Parathyroid adenoma (tissue), 2 donors: ENCODE results near the gene LBP.

Experiments
- H2AFZ ChIP-seq: fragments of 300-600 bp; sonication (generic); one replicate; pipeline ENCODE4 v1.7.0; 2017; ENCODE audit warnings: antibody characterized with exemption, mild to moderate bottlenecking
- H3K27ac ChIP-seq: fragments of 300-600 bp; sonication (generic); one replicate; pipeline ENCODE4 v1.7.0; 2017
- H3K27me3 ChIP-seq: fragments of 300-600 bp; sonication (generic); one replicate; pipeline ENCODE4 v1.7.0; 2017; ENCODE audit warnings: low read length; ENCODE audit not compliant: control insufficient read depth, insufficient read depth
- H3K36me3 ChIP-seq: fragments of 300-600 bp; sonication (generic); one replicate; pipeline ENCODE4 v1.7.0; 2017; ENCODE audit warnings: low read length; ENCODE audit not compliant: control insufficient read depth, insufficient read depth
- H3K4me1 ChIP-seq: fragments of 300-600 bp; sonication (generic); one replicate; pipeline ENCODE4 v1.7.0; 2017; ENCODE audit warnings: control low read depth
- H3K4me2 ChIP-seq: fragments of 300-600 bp; sonication (generic); one replicate; pipeline ENCODE4 v1.7.0; 2017; ENCODE audit warnings: low read length
- H3K4me3 ChIP-seq: fragments of 300-600 bp; sonication (generic); one replicate; pipeline ENCODE4 v1.7.0; 2017; ENCODE audit warnings: low read depth, low read length
- H3K79me2 ChIP-seq: fragments of 300-600 bp; sonication (generic); one replicate; pipeline ENCODE4 v1.7.0; 2017; ENCODE audit warnings: control low read depth
- H3K9ac ChIP-seq: fragments of 300-600 bp; sonication (generic); one replicate; pipeline ENCODE4 v1.7.0; 2017; ENCODE audit warnings: mild to moderate bottlenecking
- H3K9me3 ChIP-seq: fragments of 300-600 bp; sonication (generic); one replicate; pipeline ENCODE4 v1.7.0; 2017; ENCODE audit warnings: low read length; ENCODE audit not compliant: control insufficient read depth
- TF ChIP-seq, protein P1 (sequence below): fragments of 300-600 bp; sonication (generic); IDR thresholded peaks from one replicate; pipeline ENCODE4 v1.7.0; 2017; ENCODE audit warnings: antibody characterized with exemption, mild to moderate bottlenecking
- donor health status: primary hyperparathyroidism.

LBP gene

DNA sequence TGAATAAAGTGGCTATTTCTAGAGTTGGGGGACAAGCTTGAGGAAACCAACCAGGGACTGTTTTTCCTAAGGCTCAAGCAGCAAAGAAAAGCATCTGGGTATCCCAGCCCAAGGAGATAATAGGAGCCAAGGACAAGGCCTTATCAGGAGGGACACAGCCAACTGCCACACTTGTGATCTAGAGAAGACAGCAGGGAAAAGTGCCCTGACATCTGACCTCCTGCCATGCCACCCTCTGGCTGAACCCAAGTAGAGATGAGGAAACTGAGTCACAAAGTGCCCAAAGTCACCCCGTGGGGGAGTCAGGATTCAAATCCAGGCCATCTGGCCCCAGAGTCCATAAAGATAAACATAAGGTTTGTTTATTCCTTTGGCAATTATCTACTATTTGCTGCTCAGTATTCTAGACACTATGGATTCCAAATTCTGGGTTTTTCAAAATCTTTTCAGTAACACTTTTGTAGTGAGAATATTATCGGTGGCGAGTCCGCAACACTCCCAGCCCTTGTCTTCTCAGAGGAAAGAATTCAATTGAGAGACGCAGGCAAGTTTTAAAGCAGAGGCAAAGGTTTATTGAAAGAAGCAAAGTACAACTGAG lies 3.5 kb upstream of the LBP start:
- Histone ChIP-seq H3K4me3 (no peak overlapping the region), H3K4me1 (no peaks in the 10 kb centered on the region), H3K9me3 (no peaks in the 10 kb centered on the region), H3K27me3 (peaks cover 2% of the 10 kb centered on the region), H3K27ac (no peak overlapping the region), H3K4me2 (no peak overlapping the region), H3K9ac (no peak overlapping the region), H2AFZ (no peak overlapping the region), H3K79me2 (no peaks in the 10 kb centered on the region), H3K36me3 (no peaks in the 10 kb centered on the region)
- TF ChIP-seq, protein P1, sequence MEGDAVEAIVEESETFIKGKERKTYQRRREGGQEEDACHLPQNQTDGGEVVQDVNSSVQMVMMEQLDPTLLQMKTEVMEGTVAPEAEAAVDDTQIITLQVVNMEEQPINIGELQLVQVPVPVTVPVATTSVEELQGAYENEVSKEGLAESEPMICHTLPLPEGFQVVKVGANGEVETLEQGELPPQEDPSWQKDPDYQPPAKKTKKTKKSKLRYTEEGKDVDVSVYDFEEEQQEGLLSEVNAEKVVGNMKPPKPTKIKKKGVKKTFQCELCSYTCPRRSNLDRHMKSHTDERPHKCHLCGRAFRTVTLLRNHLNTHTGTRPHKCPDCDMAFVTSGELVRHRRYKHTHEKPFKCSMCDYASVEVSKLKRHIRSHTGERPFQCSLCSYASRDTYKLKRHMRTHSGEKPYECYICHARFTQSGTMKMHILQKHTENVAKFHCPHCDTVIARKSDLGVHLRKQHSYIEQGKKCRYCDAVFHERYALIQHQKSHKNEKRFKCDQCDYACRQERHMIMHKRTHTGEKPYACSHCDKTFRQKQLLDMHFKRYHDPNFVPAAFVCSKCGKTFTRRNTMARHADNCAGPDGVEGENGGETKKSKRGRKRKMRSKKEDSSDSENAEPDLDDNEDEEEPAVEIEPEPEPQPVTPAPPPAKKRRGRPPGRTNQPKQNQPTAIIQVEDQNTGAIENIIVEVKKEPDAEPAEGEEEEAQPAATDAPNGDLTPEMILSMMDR = no peak

GRCh38 chr20:38343311-38344106 lies 2.8 kb upstream of the LBP start:
- H3K27ac ChIP-seq = no peak overlapping the region
- no peaks in the 10 kb centered on the region for H3K27me3 ChIP-seq
- no peak overlapping the region for H3K4me2 ChIP-seq
- H3K9ac ChIP-seq = no peak overlapping the region
- no peaks in the 10 kb centered on the region for H3K36me3 ChIP-seq
- H3K9me3 ChIP-seq = no peaks in the 10 kb centered on the region
- H3K79me2 ChIP-seq = no peaks in the 10 kb centered on the region
- H3K4me3 ChIP-seq = no peak overlapping the region
- TF ChIP-seq, protein P1 = no peak
- H3K4me1 ChIP-seq = no peaks in the 10 kb centered on the region
- H2AFZ ChIP-seq = no peak overlapping the region

- TF ChIP-seq, protein P1 = no peak
- H3K36me3 ChIP-seq = no peaks in the 10 kb centered on the region
- H3K9me3 ChIP-seq = no peaks in the 10 kb centered on the region
- no peak overlapping the region for H3K9ac ChIP-seq
- no peaks in the 10 kb centered on the region for H3K27me3 ChIP-seq
- H3K4me2 ChIP-seq = no peak overlapping the region
- H3K27ac ChIP-seq = no peak overlapping the region
- H2AFZ ChIP-seq = no peak overlapping the region
- H3K79me2 ChIP-seq = no peaks in the 10 kb centered on the region
- H3K4me3 ChIP-seq = no peak overlapping the region
- H3K4me1 ChIP-seq = no peaks in the 10 kb centered on the region
These were observed 2.1 kb upstream of the LBP start for GRCh38 chr20:38344107-38344701.

GRCh38 chr20:38345643-38346042 lies 639 bp upstream of the LBP start:
- Histone ChIP-seq H3K9ac (no peak overlapping the region), H3K36me3 (no peaks in the 10 kb centered on the region), H3K4me3 (no peak overlapping the region), H3K4me1 (no peaks in the 10 kb centered on the region), H3K27me3 (no peaks in the 10 kb centered on the region), H3K79me2 (no peaks in the 10 kb centered on the region), H3K27ac (no peak overlapping the region), H2AFZ (no peak overlapping the region), H3K4me2 (no peak overlapping the region), H3K9me3 (no peaks in the 10 kb centered on the region)
- TF ChIP-seq, protein P1 = no peak
